A172 (cell line): ENCODE measurements around the gene EMILIN1. TPM values are rescaled to one million over a fixed set of nuclear protein-coding genes. Genes with fewer than 3 reads are reported as not detected.
A peak's percentile ranks its signal among the peaks of the same experiment; 100 is the strongest.
"Not testable (repeated sequence)": the region's sequence is repeated elsewhere in the genome, so short reads cannot be mapped to it uniquely, and the experiment has no call there.

ENCODE experiments used
- DNase-seq: peaks from one replicate; pipeline ENCODE4 v3.0.0-alpha.2; 2015; ENCODE audit warnings: low spot score
- total RNA-seq: library from RNA; depleted of rRNA; stranded (reverse); fragments of >200 nt; shearing (Covaris generic); gene quantifications from 2 replicates; pipeline ENCODE4 v1.2.3, GENCODE V29; 2014

The EMILIN1 gene
- total RNA-seq, 1 experiment from 2014 or later = 0.47 TPM

- DNase-seq = no peak
These were observed 15.3 kb downstream of the EMILIN1 start for GRCh38 chr2:27093430-27094352.

DNA sequence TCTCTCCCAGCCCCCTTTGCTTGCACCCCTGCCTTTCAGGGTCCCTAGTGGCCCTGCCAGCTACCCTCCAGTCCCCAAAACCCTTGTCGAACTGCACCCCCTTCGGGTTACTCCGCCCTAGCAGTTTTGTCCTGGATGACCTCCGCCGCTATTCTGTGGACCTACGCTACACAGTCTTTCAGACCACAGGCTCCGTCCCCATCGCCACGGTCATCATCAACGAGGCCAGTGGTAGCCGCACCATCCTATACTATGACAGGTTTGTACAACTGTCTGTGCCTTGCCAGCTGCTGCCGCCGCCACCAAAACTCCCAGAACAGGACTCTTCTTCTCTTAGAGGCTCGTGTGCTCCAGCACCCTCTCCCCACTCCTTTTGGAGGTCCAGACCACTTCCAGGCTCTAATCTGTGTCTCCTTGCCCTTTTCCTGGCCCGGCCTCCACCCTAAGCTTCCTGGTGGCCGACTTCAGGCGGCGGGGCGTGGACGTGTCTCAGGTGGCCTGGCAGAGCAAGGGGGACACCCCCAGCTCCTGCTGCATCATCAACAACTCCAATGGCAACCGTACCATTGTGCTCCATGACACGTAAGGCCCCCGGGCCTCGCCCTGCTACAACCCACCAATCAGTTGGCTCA is 16.1 kb downstream of the EMILIN1 start:
- DNase-seq = no peak

DNA sequence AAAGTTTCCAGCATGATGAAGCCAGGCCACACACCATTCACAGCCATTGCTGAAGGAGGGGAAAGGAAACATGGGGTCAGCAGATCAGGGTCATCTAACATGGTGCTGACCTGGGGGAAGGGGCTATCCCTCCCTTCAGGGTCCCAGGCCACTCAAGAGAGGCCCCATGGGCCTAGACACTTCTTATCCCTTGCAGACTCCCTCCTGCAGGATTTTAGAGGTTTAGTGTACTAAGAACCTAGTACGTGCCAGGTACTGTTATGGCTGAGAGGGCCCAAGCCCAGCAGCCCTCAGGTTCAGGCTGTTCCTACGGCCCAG is 17.0 kb downstream of the EMILIN1 start:
- no peak for DNase-seq

- peak; percentile 22 for DNase-seq
These were observed 17.6 kb downstream of the EMILIN1 start for GRCh38 chr2:27095745-27096651.

- DNase-seq = no peak
These were observed 18.4 kb downstream of the EMILIN1 start for GRCh38 chr2:27096748-27097297.

DNA sequence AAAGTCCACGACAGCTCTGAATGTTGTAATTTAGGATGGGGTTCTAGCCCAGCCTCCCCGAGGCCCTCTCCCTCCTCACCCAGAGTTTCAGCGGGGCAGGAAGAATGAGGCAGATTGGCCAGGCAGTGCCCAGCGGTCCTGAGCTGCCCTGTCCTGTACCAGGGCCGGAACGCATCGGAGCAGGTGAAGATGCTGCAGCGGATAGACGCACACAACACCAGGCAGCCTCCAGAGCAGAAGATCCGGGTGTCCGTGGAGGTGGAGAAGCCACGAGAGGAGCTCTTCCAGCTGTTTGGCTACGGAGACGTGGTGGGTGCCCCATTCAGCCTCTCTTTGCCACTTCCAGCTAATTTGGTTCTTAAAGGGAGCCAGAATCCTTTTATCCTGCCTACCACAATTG is 18.9 kb downstream of the EMILIN1 start:
- DNase-seq = no peak

DNA sequence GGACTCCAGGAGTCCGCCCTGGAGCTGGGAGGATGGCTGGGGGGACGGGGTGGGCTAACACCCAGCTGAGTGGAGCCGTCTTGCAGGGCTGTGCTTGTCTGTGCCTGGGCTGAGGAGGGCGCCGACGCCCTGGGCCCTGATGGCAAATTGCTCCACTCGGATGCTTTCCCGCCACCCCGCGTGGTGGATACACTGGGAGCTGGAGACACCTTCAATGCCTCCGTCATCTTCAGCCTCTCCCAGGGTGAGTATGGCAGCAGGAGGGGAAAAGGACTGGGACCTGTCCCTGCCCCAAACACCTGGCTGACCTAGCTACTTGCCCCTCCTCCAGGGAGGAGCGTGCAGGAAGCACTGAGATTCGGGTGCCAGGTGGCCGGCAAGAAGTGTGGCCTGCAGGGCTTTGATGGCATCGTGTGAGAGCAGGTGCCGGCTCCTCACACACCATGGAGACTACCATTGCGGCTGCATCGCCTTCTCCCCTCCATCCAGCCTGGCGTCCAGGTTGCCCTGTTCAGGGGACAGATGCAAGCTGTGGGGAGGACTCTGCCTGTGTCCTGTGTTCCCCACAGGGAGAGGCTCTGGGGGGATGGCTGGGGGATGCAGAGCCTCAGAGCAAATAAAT is 21.0 kb downstream of the EMILIN1 start:
- DNase-seq = no peak

- no peak for DNase-seq
These were observed 21.6 kb downstream of the EMILIN1 start for GRCh38 chr2:27100036-27100435.

DNA sequence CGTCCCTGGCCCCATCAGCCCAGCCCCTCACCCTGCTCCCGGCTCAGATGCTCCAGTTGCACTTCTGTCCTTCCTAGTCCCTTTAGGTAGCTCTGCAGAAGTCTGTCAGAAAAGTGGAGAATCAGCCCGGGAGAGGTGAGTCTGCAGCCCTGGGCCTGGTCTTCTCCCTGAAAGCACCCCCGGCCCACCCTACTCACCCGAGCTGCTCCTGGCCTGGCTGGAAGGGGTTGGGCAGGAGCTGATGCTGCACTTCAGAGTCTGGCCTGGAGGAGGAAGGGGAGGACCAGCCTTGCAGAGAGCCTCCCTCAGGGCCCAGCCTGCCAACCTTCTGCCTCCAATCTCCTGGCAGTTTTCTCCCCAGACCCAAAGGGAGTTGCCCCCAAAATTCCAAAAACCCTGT is 23.9 kb downstream of the EMILIN1 start:
- no peak for DNase-seq

DNA sequence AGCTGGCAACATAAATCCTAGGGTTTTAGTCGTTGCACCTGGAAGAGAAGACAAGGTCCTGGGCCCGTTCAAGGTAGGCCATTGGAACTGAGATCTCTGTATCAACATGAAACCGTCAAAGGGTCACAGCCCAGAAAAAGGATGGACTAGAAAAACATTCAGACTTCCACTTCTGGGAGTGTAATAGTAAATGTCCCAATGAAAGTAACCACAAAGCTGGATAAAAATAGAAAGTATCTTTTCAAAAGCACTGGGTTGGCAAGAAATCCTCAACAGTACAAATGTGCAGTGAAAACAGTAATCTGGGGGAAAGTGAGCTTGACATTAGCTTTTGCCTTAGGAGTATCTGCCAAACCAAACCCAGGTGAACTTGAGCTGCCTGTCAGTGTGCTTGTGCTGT is 27.6 kb downstream of the EMILIN1 start:
- DNase-seq = no peak

DNA sequence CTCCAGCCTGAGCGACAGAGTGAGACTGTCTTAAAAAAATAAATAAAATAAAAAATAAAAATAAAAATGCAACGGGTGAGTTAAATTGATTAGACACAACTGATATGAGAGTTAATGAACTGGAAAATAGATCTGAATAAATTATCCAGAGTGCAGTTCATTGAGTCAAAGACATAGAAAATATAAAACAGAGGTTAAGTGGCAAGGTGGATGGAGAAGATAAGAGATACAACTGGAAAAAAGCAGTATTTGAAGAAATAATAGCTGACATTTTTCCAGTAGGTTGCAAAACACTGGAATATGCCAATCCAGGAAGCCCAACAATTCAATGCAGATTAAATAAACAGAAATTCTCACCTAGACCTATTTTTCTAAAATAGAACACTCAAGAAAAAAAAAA is 29.8 kb downstream of the EMILIN1 start:
- DNase-seq = no peak

DNA sequence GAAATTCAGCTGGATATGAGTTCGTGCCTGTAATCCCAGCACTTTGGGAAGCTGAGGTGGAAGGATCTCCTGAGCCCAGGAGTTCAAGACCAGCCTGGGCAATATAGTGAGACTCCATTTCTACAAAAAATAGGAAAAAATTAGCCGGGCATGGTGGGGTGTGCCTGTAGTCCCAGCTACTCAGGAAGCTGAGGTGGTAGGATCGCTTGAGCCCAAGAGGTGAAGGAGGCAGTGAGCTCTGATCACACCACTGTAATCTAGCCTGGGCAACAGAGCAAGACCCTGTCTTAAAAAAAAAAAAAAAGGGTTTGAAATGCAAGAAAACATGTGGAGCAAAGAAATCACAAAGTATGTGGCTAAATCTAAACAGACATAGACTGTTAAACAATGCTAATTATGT is 30.7 kb downstream of the EMILIN1 start:
- no peak for DNase-seq

GRCh38 chr2:27110603-27111352 is 32.4 kb downstream of the EMILIN1 start:
- not testable (repeated sequence) for DNase-seq

GRCh38 chr2:27111392-27112078 is 33.1 kb downstream of the EMILIN1 start:
- not testable (repeated sequence) for DNase-seq

DNA sequence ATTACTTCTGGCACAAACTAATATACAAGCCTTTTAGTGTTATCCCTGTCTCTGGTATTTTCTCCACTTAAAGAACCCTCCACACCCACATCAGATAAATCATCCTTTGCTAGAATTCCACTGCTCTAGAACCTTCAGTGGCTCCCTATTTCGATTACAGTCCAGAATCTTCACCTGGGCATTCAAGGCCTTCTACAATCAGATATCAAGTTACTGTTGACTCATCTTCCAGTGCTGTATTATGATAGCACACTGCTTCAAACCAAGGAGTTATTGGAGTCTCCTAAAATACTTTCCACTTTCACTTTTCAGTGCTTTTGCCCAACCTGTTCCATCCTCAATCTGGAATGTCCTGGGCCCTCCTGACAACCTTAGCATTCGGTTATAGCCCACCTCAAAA is 37.1 kb downstream of the EMILIN1 start:
- DNase-seq = no peak

DNA sequence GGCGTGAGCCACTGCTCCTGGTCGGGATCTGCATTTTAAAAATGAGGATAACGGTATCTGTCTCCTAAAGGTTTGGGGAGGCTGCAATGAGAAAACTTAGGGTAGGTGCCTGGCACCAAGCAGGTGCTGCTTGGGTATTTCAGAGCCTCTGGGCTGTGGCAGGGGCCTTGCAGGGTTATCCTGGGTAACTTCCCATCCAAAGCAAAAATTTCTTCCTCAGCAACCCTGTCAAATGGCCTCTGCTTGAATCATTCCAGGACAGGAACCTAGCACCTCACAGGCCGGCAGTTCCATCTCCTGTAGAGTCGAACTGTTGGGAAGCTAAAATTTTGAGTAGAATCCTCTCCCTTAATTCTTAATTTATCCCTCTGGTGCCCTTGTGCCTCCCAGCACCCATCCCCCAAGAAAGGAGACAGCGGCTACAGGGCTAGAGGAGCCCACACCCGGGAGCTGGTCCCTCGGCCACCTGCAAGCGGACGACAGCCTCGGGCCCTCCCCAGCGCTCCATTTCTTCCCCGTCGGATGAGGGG is 39.6 kb downstream of the EMILIN1 start:
- DNase-seq = no peak

GRCh38 chr2:27118525-27119329 is 40.3 kb downstream of the EMILIN1 start, which contains the start of gene CGREF1:
TSS of gene CGREF1 (minus strand) at chr2:27119128. CDS start at chr2:27104366, 14,762 bp downstream.
- no peak for DNase-seq

GRCh38 chr2:27119330-27119670 is 40.9 kb downstream of the EMILIN1 start:
- not testable (repeated sequence) for DNase-seq

DNA sequence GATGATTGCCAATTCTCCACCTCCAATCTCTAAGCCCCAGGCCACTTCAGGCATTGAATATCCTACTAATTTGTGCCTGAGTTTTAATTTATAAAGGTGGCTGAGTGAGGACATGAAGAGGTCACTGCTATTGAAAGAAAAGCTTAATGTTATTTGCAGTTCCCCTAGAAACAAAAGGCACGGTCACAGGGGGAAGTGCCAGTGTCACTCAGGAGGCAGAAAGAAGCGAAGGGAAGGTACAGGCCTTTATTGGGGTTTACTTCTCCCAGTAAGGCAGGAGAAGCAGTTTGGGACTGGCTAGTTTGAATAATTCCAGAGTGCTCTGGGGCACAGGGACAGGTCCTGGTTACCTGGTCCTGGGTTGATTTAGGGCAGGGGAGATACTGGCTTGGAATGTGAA is 43.5 kb downstream of the EMILIN1 start:
- no peak for DNase-seq
